ENCODE data around the gene MEGF6. TPM values are rescaled to one million over a fixed set of nuclear protein-coding genes. Genes with fewer than 3 reads are reported as not detected.
A peak's percentile ranks its signal among the peaks of the same experiment; 100 is the strongest.

The MEGF6 gene
- total and polyA plus RNA-seq, 7 donors: 0.67 to 5.5 (median 3.7) TPM

- Histone ChIP-seq H3K4me1 (peaks cover 35% of the 10 kb centered on the region), H3K9me3 (no peaks in the 10 kb centered on the region), H3K27ac (no peak overlapping the region), H3K27me3 (ENCODE audit: insufficient read depth in 3 of 3, low read length in 2 of 3) (no peaks in the 10 kb centered on the region), H3K36me3 (ENCODE audit: insufficient read depth in 1 of 2, low read depth in 1 of 2) (no peaks in the 10 kb centered on the region), H3K4me3 (no peak overlapping the region)
- ATAC-seq: peak; percentile 55 to 70 (median 68)
- intact Hi-C loops (cut with DNase I): no loop called here
- DNase-seq: peak; percentile 51 to 79
- TF ChIP-seq CTCF (IDR thresholded peaks at IDR 0.05): no peak
- 44 to 56% (median 56%) methylated on average over 17 of the region's 17 CpGs for WGBS, 3 donors
Measured at GRCh38 chr1:3534803-3535637, 76.3 kb downstream of the MEGF6 start.

DNA sequence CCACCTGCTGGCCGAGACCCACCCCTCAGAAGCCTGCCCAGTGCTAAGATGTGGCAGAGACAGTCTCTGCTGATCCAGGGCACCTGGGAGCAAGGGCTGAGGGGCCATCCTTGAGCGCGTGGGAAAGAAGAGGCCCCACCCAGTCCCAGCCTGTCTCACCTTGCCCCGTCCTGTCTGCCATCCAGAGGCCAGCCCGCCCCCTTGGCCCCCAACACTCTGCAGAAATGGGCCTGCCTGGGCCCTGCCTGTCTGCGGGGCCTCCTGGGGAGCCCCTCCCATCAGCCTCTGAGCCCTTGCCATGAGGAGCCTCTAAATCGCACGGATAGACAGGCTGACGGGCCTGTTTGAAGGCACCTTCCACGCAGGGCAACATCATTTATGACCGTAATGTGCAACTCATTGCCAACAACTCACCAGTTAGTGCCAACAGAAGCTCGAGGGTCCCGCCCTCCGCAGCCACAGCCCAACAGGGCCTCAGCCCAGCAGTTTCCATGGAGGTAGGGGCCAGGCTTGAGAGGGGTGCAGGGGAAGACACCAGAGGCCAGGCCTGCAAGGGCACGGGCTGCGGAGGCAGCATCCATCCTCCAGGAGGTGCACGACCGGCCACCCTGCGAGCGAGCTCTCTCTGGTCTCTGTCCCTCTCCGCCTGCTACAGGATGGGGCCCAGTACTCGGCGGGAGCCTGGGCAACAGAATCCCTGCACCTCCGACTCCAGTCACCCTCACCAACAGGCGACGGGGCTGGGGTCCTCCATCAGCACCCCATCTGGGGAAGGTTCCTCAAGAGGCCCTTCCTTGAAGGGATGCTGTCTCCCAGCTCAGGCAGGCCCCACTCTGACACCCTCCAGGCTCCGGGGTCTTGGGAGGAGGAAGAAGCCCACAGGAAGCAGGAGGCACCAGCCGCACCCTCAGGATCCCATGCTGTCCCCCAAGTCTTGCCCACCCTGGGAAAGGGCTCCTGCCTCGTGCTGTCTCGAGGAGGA lies 78.0 kb downstream of the MEGF6 start:
- H3K27ac ChIP-seq: no peak overlapping the region
- peaks cover 38% of the 10 kb centered on the region for H3K4me1 ChIP-seq
- no peaks in the 10 kb centered on the region for H3K36me3 ChIP-seq (ENCODE audit: insufficient read depth in 1 of 2, low read depth in 1 of 2)
- 86 to 89% (median 89%) methylated on average over 28 to 30 of the region's 30 CpGs for WGBS, 3 donors
- no peaks in the 10 kb centered on the region for H3K9me3 ChIP-seq
- intact Hi-C loops (cut with DNase I): no loop called here
- no peaks in the 10 kb centered on the region for H3K27me3 ChIP-seq (ENCODE audit: insufficient read depth in 3 of 3, low read length in 2 of 3)
- ATAC-seq: no peak
- TF ChIP-seq CTCF (IDR thresholded peaks at IDR 0.05): no peak
- DNase-seq: no peak
- no peak overlapping the region for H3K4me3 ChIP-seq

- intact Hi-C loops (cut with DNase I): no loop called here
- WGBS, 3 donors: 53 to 56% (median 54%) methylated on average over 8 to 10 of the region's 10 CpGs
- no peaks in the 10 kb centered on the region for H3K36me3 ChIP-seq (ENCODE audit: insufficient read depth in 1 of 2, low read depth in 1 of 2)
- no peak overlapping the region for H3K4me3 ChIP-seq
- no peaks in the 10 kb centered on the region for H3K9me3 ChIP-seq
- H3K27ac ChIP-seq: peak overlapping the region; percentile 77
- no peaks in the 10 kb centered on the region for H3K27me3 ChIP-seq (ENCODE audit: insufficient read depth in 3 of 3, low read length in 2 of 3)
- H3K4me1 ChIP-seq: peaks cover 31% of the 10 kb centered on the region
- no peak for DNase-seq
- ATAC-seq: no peak
- TF ChIP-seq CTCF (IDR thresholded peaks at IDR 0.05): no peak
Measured at GRCh38 chr1:3531928-3532327, 79.4 kb downstream of the MEGF6 start.

DNA sequence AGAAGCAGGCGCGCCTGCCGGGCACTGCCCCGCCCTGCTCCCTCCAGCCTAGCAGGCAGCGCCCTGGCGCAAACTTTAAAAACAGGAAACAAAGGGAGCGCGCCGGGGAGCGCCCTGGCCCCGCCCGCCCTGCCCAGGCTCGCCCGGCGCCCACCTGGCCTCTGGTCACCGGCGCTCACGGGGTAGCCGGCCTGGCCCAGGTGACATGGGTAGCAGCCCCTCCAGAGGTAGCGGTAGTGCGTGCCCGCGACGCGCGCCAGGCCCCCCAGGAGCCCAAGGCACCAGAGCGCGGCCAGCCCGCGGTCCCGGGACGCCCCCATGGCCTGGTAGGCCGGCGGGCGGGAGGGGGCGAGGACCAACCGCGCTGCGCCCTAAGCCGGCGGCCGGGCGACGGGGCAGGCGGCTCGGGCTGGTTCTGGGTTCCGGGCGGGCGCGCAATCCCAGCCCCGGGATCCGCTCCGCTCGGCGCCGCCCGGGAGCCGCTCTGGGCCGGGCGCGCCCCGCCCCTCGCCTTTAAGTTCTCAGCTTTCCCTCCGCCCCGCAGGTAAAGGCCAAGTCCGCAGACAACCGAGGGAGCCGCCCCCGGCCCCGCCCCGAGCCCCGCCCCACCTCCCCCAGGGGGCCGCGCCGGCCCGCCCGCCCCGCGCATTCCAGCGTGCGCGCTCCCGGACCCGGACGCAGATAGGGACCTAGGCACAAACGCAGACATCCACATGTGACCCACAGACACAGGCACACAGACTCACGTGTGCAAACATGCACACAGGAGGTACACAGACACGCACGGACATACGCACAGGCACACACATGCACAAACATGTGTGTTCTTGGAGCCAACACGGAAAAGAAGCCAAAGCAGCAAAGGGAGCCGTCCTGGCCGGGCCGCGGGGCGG lies 80.1 kb downstream of the MEGF6 start:
- Histone ChIP-seq H3K9me3 (no peaks in the 10 kb centered on the region), H3K27ac (peak overlapping the region; percentile 77), H3K36me3 (ENCODE audit: insufficient read depth in 1 of 2, low read depth in 1 of 2) (no peaks in the 10 kb centered on the region), H3K4me3 (peak overlapping the region; percentile 71), H3K27me3 (ENCODE audit: insufficient read depth in 3 of 3, low read length in 2 of 3) (no peaks in the 10 kb centered on the region), H3K4me1 (peaks cover 26% of the 10 kb centered on the region)
- no peak for TF ChIP-seq CTCF (IDR thresholded peaks at IDR 0.05)
- intact Hi-C loops (cut with DNase I): no loop called here
- peak; percentile 75 to 83 for DNase-seq
- ATAC-seq: peak; percentile 32 to 61 (median 50)
- 1% methylated on average over 46 to 96 of the region's 96 CpGs for WGBS, 3 donors
